Measurements from ENCODE around the gene OR5B21. TPM values are rescaled to one million over a fixed set of nuclear protein-coding genes. Genes with fewer than 3 reads are reported as not detected.

OR5B21 gene
- polyA plus RNA-seq, 2 of the 4 experiments (the other 2 are of a cell fraction), result not detected

DNA sequence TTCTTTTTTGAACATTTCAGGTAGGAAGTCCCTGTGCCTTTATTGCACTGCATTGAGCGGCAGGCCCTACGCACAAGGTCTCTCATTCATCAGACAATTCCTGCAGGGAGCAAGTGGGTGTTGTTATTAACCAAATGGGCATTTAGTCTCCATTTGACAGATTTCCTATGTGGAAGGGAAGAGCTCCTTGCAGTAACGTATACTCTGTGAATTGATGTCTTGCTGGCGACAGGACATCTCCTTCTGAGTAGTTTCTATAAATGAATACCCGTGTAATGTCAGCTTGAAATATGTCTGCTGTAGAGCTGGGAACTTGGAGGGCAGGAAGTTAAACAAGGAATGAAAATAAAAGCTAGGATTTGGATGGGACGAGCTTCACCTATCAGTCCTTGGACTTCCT is 3.7 kb downstream of the OR5B21 start:
- Histone ChIP-seq H3K4me1 (no peaks in the 10 kb centered on the region), H3K9me3 (no peaks in the 10 kb centered on the region), H3K27ac (no peak overlapping the region), H3K4me3 (no peak overlapping the region), H3K4me2 (no peak overlapping the region)
- ChIA-PET CTCF (interaction anchor here (1.1 to 2.4 kb wide), 3 partner anchors 9 to 17 kb away, joined by 3 to 10 read pairs (median 4); no protein-coding TSS in a partner anchor), POLR2A (no interaction called here)
- FAIRE-seq, result no peak
- 42% methylated on average over 6 of the region's 6 CpGs for WGBS (ENCODE audit: missing lambda C conversion rate)
- no peak for TF ChIP-seq HOXB5 (CRISPR knock-in tag; IDR thresholded peaks at IDR 0.05)
- TF ChIP-seq PHF8 (IDR thresholded peaks at IDR 0.05; ENCODE audit: borderline replicate concordance, low read depth), result no peak
- DNase-seq (ENCODE audit: low read depth in 1 of 2, low spot score in 1 of 2), result no peak
- ATAC-seq, result no peak

DNA sequence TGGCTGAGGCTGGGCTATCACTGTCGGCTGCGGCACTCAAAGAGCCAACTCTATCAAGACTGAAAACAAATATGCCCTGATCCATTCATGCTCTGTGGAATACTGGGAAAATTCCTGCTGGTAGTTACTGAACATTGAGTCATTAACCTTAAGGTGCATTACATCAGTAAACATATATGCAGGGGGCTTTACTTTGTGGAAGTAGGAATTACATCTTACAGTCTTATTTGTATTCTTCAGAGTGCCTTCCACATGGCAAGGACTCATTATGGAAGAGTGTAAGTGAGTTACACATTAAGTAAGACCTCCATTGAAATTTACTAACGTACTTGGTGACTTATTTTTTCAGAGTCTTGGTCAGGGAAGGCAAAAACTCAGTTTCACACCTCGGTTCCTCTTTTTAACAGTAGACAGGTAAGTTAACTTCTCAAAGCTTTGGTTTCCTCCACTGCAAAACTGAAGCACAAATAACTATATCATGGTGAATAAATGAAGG is 4.5 kb downstream of the OR5B21 start:
- no peak for TF ChIP-seq CEBPB (IDR thresholded peaks at IDR 0.05)
- TF ChIP-seq, protein P1, sequence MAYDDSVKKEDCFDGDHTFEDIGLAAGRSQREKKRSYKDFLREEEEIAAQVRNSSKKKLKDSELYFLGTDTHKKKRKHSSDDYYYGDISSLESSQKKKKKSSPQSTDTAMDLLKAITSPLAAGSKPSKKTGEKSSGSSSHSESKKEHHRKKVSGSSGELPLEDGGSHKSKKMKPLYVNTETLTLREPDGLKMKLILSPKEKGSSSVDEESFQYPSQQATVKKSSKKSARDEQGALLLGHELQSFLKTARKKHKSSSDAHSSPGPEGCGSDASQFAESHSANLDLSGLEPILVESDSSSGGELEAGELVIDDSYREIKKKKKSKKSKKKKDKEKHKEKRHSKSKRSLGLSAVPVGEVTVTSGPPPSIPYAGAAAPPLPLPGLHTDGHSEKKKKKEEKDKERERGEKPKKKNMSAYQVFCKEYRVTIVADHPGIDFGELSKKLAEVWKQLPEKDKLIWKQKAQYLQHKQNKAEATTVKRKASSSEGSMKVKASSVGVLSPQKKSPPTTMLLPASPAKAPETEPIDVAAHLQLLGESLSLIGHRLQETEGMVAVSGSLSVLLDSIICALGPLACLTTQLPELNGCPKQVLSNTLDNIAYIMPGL (CRISPR knock-in tag; IDR thresholded peaks at IDR 0.05; ENCODE audit: borderline replicate concordance), result no peak
- TF ChIP-seq, protein P2, sequence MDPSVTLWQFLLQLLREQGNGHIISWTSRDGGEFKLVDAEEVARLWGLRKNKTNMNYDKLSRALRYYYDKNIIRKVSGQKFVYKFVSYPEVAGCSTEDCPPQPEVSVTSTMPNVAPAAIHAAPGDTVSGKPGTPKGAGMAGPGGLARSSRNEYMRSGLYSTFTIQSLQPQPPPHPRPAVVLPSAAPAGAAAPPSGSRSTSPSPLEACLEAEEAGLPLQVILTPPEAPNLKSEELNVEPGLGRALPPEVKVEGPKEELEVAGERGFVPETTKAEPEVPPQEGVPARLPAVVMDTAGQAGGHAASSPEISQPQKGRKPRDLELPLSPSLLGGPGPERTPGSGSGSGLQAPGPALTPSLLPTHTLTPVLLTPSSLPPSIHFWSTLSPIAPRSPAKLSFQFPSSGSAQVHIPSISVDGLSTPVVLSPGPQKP (IDR thresholded peaks at IDR 0.05; ENCODE audit: low read depth, low read length), result no peak
- no peak for TF ChIP-seq TP53 (CRISPR knock-in tag; IDR thresholded peaks at IDR 0.05)
- TF ChIP-seq TFCP2L1 (CRISPR knock-in tag; IDR thresholded peaks at IDR 0.05), result no peak
- no peak for TF ChIP-seq CBX8 (IDR thresholded peaks at IDR 0.05)
- no peak for TF ChIP-seq HDAC2 (IDR thresholded peaks at IDR 0.05)
- no peak for TF ChIP-seq RFX5 (IDR thresholded peaks at IDR 0.05)
- TF ChIP-seq POLR2AphosphoS2 (conservative IDR thresholded peaks at IDR 0.05; ENCODE audit: low read length), result no peak
- no peak for TF ChIP-seq BHLHE40 (IDR thresholded peaks at IDR 0.05; ENCODE audit: low read depth, low read length)
- no peak for TF ChIP-seq ESRRA (IDR thresholded peaks at IDR 0.05; ENCODE audit: borderline replicate concordance, low read length)
- TF ChIP-seq MYC (IDR thresholded peaks at IDR 0.05; ENCODE audit: borderline replicate concordance, low read length), result no peak
- TF ChIP-seq EP300 (IDR thresholded peaks at IDR 0.05), result no peak
- no peak for TF ChIP-seq RARB (CRISPR knock-in tag; IDR thresholded peaks at IDR 0.05)
- no peak for TF ChIP-seq HEYL (CRISPR knock-in tag; IDR thresholded peaks at IDR 0.05)
- TF ChIP-seq CBX2 (IDR thresholded peaks at IDR 0.05; ENCODE audit: borderline replicate concordance, low read depth), result no peak
- TF ChIP-seq RAD21 (conservative IDR thresholded peaks at IDR 0.05 in 1 of 2, IDR thresholded peaks at IDR 0.05 in 1 of 2), result no peak
- WGBS (ENCODE audit: missing lambda C conversion rate), result 47% methylated on average over 4 of the region's 4 CpGs
- no peaks in the 10 kb centered on the region for H3K4me1 ChIP-seq
- no peak for FAIRE-seq
- no peak overlapping the region for H3K4me3 ChIP-seq
- no peak for DNase-seq (ENCODE audit: low read depth in 1 of 2, low spot score in 1 of 2)
- ChIA-PET CTCF (interaction anchor here (1.4 to 2.4 kb wide), 2 partner anchors 10 to 18 kb away, joined by 3 to 10 read pairs; no protein-coding TSS in a partner anchor), POLR2A (no interaction called here)
- ATAC-seq, result no peak
- no peaks in the 10 kb centered on the region for H3K9me3 ChIP-seq
- no peak overlapping the region for H3K4me2 ChIP-seq
- H3K27ac ChIP-seq, result no peak overlapping the region

DNA sequence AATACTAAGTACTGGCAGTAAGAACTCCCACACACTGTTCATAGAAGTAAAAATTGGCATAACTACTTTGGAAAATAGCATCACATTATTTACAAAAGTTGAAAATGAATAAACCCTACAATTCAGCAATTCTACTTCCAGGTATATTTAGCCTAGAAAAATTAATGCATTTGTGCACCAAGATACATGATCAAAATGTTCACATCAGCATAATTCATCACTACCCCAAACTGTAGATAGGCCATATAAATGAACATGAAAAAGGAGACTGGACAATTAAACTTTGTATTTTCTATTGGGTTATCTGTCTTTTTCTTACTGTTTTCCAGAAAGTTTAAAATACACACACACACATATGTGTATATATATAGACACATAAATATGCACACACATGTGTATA is 5.9 kb downstream of the OR5B21 start:
- H3K4me2 ChIP-seq, result no peak overlapping the region
- TF ChIP-seq RAD21 (conservative IDR thresholded peaks at IDR 0.05 in 1 of 2, IDR thresholded peaks at IDR 0.05 in 1 of 2) (no peak), POLR2A (IDR thresholded peaks at IDR 0.05; ENCODE audit: low read length) (no peak), HEYL (CRISPR knock-in tag; IDR thresholded peaks at IDR 0.05) (no peak), MAFK (IDR thresholded peaks at IDR 0.05; ENCODE audit: partially characterized antibody) (peak; percentile 65)
- TF ChIP-seq, protein P2 (IDR thresholded peaks at IDR 0.05; ENCODE audit: low read depth, low read length), result no peak
- TF ChIP-seq, protein P3, sequence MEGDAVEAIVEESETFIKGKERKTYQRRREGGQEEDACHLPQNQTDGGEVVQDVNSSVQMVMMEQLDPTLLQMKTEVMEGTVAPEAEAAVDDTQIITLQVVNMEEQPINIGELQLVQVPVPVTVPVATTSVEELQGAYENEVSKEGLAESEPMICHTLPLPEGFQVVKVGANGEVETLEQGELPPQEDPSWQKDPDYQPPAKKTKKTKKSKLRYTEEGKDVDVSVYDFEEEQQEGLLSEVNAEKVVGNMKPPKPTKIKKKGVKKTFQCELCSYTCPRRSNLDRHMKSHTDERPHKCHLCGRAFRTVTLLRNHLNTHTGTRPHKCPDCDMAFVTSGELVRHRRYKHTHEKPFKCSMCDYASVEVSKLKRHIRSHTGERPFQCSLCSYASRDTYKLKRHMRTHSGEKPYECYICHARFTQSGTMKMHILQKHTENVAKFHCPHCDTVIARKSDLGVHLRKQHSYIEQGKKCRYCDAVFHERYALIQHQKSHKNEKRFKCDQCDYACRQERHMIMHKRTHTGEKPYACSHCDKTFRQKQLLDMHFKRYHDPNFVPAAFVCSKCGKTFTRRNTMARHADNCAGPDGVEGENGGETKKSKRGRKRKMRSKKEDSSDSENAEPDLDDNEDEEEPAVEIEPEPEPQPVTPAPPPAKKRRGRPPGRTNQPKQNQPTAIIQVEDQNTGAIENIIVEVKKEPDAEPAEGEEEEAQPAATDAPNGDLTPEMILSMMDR (IDR thresholded peaks at IDR 0.05), result no peak
- no peaks in the 10 kb centered on the region for H3K4me1 ChIP-seq
- H3K27ac ChIP-seq, result no peak overlapping the region
- ChIA-PET CTCF (no interaction called here), POLR2A (no interaction called here)
- ATAC-seq (no peak), DNase-seq (ENCODE audit: low read depth in 1 of 2, low spot score in 1 of 2) (no peak), FAIRE-seq (no peak)
- no peak overlapping the region for H3K4me3 ChIP-seq
- H3K9me3 ChIP-seq, result no peaks in the 10 kb centered on the region
